SU-DHL-6 (cell line): Measurements from ENCODE around the gene RHOB.

Experiments used
- H2AFZ ChIP-seq: fragments of 200-600 bp; sonication (generic); 2 replicates; pipeline ENCODE4 v1.6.1; 2014; ENCODE audit warnings: low read depth, mild to moderate bottlenecking, moderate library complexity, mixed read lengths, antibody characterized with exemption, low read length; ENCODE audit not compliant: severe bottlenecking
- H3F3A ChIP-seq: fragments of 200-600 bp; shearing (Covaris generic); 2 replicates; pipeline ENCODE4 v1.6.0; 2016; ENCODE audit warnings: antibody characterized with exemption, mild to moderate bottlenecking; ENCODE audit not compliant: insufficient read depth
- H3K27ac ChIP-seq: fragments of 200-600 bp; sonication (generic); 2 replicates; pipeline ENCODE4 v1.5.1; 2016; ENCODE audit warnings: low read depth, mild to moderate bottlenecking, low read length, moderate library complexity, mixed read lengths
- H3K27me3 ChIP-seq: fragments of 200-600 bp; sonication (generic), shearing (Covaris generic); 2 replicates; pipeline ENCODE4 v1.6.0; 2014; ENCODE audit warnings: mild to moderate bottlenecking, low read length
- H3K36me3 ChIP-seq: fragments of 200-600 bp; sonication (generic); 2 replicates; pipeline ENCODE4 v1.6.1; 2014; ENCODE audit warnings: mild to moderate bottlenecking, low read length, mixed read lengths
- H3K4me2 ChIP-seq: fragments of 300-600, 200-600 bp; shearing (Covaris generic), sonication (generic); 2 replicates; pipeline ENCODE4 v1.6.0; 2014; ENCODE audit warnings: low read length, low read depth, mild to moderate bottlenecking; ENCODE audit not compliant: poor library complexity, severe bottlenecking
- H3K4me3 ChIP-seq: fragments of 200-600 bp; sonication (generic); 2 replicates; pipeline ENCODE4 v1.5.1; 2014; ENCODE audit warnings: antibody characterized with exemption, low read length, mild to moderate bottlenecking, mixed read lengths; ENCODE audit not compliant: insufficient read depth, poor library complexity, severe bottlenecking
- H3K79me2 ChIP-seq: fragments of 200-600 bp; sonication (generic); 2 replicates; pipeline ENCODE4 v1.6.1; 2014; ENCODE audit warnings: mild to moderate bottlenecking, low read length, moderate library complexity; ENCODE audit not compliant: insufficient read depth
- H3K9ac ChIP-seq: fragments of 200-600 bp; sonication (generic); 2 replicates; pipeline ENCODE4 v1.7.0; 2014; ENCODE audit warnings: mild to moderate bottlenecking, low read length
- H3K9me2 ChIP-seq: fragments of 200-600 bp; sonication (generic); replicated peaks from 2 replicates; pipeline ENCODE4 v1.6.1; 2014; ENCODE audit warnings: low read length; ENCODE audit not compliant: insufficient read depth
- H3K9me3 ChIP-seq: fragments of 200-600 bp; sonication (generic); 2 replicates; pipeline ENCODE4 v1.6.1; 2014; ENCODE audit warnings: low read length, mixed read lengths; ENCODE audit not compliant: insufficient read depth
- H4K20me1 ChIP-seq: fragments of 200-600 bp; sonication (generic); 2 replicates; pipeline ENCODE4 v1.6.1; 2014; ENCODE audit warnings: low read depth, mild to moderate bottlenecking, antibody characterized with exemption, low read length, moderate library complexity, mixed read lengths
- CTCF ChIP-seq: fragments of 200-600 bp; sonication (generic); IDR thresholded peaks from one replicate; pipeline ENCODE4 v1.5.1; 2017; ENCODE audit warnings: antibody characterized with exemption, mild to moderate bottlenecking, low read length, moderate library complexity; ENCODE audit not compliant: insufficient read depth, poor library complexity, severe bottlenecking
- EZH2phosphoT487 ChIP-seq: fragments of 200-600 bp; sonication (generic), shearing (Covaris generic); conservative IDR thresholded peaks from 2 replicates; pipeline ENCODE4 v1.6.1; 2018; ENCODE audit warnings: mild to moderate bottlenecking, antibody characterized with exemption, low read length, moderate library complexity, mixed read lengths

RHOB gene

GRCh38 chr2:20446917-20447436 lies at the start of gene RHOB:
TSS of gene RHOB (plus strand) at chr2:20447074. CDS start at chr2:20447466, 392 bp downstream.
- no peaks in the 10 kb centered on the region for H3K9me2 ChIP-seq
- H3F3A ChIP-seq, result no peaks in the 10 kb centered on the region
- no peak for TF ChIP-seq EZH2phosphoT487
- no peak for TF ChIP-seq CTCF
- H3K9ac ChIP-seq, result no peak within 1 kb of the TSS
- H2AFZ ChIP-seq, result no peak within 1 kb of the TSS
- H3K36me3 ChIP-seq, result no peaks in the 10 kb centered on the region
- no peaks in the 10 kb centered on the region for H3K9me3 ChIP-seq
- H3K4me3 ChIP-seq, result no peak within 1 kb of the TSS
- H3K27ac ChIP-seq, result no peak within 1 kb of the TSS
- no peaks in the 10 kb centered on the region for H3K27me3 ChIP-seq
- H3K79me2 ChIP-seq, result no peaks in the 10 kb centered on the region
- no peaks in the 10 kb centered on the region for H4K20me1 ChIP-seq
- no peak within 1 kb of the TSS for H3K4me2 ChIP-seq

- Histone ChIP-seq H3K4me3 (no peak overlapping the region), H4K20me1 (no peaks in the 10 kb centered on the region), H3K27me3 (no peaks in the 10 kb centered on the region), H3K9me2 (no peaks in the 10 kb centered on the region), H3K36me3 (no peaks in the 10 kb centered on the region), H2AFZ (no peak overlapping the region), H3K9me3 (no peaks in the 10 kb centered on the region), H3F3A (no peaks in the 10 kb centered on the region), H3K9ac (no peak overlapping the region), H3K27ac (no peak overlapping the region), H3K79me2 (no peaks in the 10 kb centered on the region), H3K4me2 (no peak overlapping the region)
- TF ChIP-seq CTCF (no peak), EZH2phosphoT487 (no peak)
Observed at GRCh38 chr2:20397811-20398447, 48.9 kb upstream of the RHOB start.

GRCh38 chr2:20398956-20399567 lies 47.8 kb upstream of the RHOB start:
- Histone ChIP-seq H4K20me1 (no peaks in the 10 kb centered on the region), H3K36me3 (no peaks in the 10 kb centered on the region), H3K9me3 (no peaks in the 10 kb centered on the region), H3F3A (no peaks in the 10 kb centered on the region), H3K4me2 (no peak overlapping the region), H3K79me2 (no peaks in the 10 kb centered on the region), H2AFZ (no peak overlapping the region), H3K9me2 (no peaks in the 10 kb centered on the region), H3K9ac (no peak overlapping the region), H3K27me3 (no peaks in the 10 kb centered on the region), H3K27ac (no peak overlapping the region), H3K4me3 (no peak overlapping the region)
- TF ChIP-seq EZH2phosphoT487, result no peak
- no peak for TF ChIP-seq CTCF
